COR-L47 (cell line): ENCODE measurements around the gene ZNG1F.
"Not testable (repeated sequence)": the region's sequence is repeated elsewhere in the genome, so short reads cannot be mapped to it uniquely, and the experiment has no call there.

Source experiments
- DNase-seq: peaks from one replicate; lab custom pipeline; 2025; lab: John Stamatoyannopoulos, UW

Gene ZNG1F

GRCh38 chr9:41086215-41086614 is 102.9 kb downstream of the ZNG1F start:
- DNase-seq: not testable (repeated sequence)

GRCh38 chr9:41082358-41082757 is 106.8 kb downstream of the ZNG1F start:
- not testable (repeated sequence) for DNase-seq
